Lower leg skin (tissue), 4 donors: ENCODE data around the gene DDX41. TPM values are rescaled to one million over a fixed set of nuclear protein-coding genes. Genes with fewer than 3 reads are reported as not detected.

ENCODE experiments used
- DNase-seq, 2 donors: peaks; one replicate each; pipeline ENCODE4 v3.0.0-alpha.2; 2019; ENCODE audit warnings: low spot score in 2 of 2
- H3K4me3 ChIP-seq: fragments of 200-600 bp; sonication (generic); 2 replicates; pipeline ENCODE4 v1.5.1; 2017; ENCODE audit warnings: mild to moderate bottlenecking, low read depth; ENCODE audit not compliant: poor library complexity, severe bottlenecking
- POLR2A ChIP-seq, 2 donors: fragments of 450-650 bp; IDR thresholded peaks; one replicate each; pipeline ENCODE4 v1.6.1; 2016 to 2017; ENCODE audit warnings: antibody characterized with exemption in 2 of 2, mild to moderate bottlenecking in 1 of 2, moderate library complexity in 1 of 2
- WGBS, 2 donors: methylation state at CpG; one replicate each; pipeline ENCODE4 v1.1.5; 2018; 5-methylcytosine and 5-hydroxymethylcytosine counted together
- intact Hi-C: fragments of 100-400 bp; cut with DNase I; formaldehyde crosslinking; loops from one replicate; pipeline ENCODE4 v1.15.0; 2023; ENCODE audit warnings: low total_unique reads
- total RNA-seq, 4 donors: library from RNA; depleted of rRNA; stranded (reverse); fragments of >200 nt; gene quantifications; one replicate each; pipeline ENCODE4 v1.1.0, GENCODE V29; 2016
- TF ChIP-seq, protein P1 (sequence below), 3 donors: fragments of 450-650 bp; IDR thresholded peaks; one replicate each; pipeline ENCODE4 v1.5.1; 2016; ENCODE audit warnings: antibody characterized with exemption in 3 of 3, mild to moderate bottlenecking in 3 of 3, moderate library complexity in 2 of 3

DDX41 gene
- total RNA-seq, 4 donors from 2014 or later, result 70.7 to 108 (median 88.6) TPM

DNA sequence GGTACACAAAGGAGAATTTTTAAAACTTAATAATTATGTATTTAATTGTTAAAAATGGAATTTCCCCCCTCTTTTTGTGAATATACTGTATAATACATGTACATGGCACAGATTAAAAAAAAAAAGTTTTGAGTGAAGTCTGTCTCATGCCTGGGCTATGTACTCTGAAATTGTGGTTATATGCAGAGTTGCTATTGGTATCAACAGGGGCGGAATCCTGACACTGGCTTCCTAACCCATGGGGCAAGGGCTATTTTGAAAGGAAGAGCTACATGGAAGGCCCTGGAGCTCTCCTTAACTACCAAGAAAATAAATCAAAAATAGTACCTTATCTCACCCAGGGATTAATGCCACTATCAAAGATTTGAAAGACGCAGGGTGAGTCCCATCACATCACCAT is 38.5 kb upstream of the DDX41 start:
- no peak overlapping the region for H3K4me3 ChIP-seq
- WGBS, 2 donors, result 93 to 96% methylated on average over 2 of the region's 2 CpGs
- no peak for DNase-seq
- intact Hi-C loops, result loop anchor here (5.0 kb wide), 1 partner anchor 577 kb away; the partner anchor contains the start of gene RMND5B
- TF ChIP-seq, protein P1, sequence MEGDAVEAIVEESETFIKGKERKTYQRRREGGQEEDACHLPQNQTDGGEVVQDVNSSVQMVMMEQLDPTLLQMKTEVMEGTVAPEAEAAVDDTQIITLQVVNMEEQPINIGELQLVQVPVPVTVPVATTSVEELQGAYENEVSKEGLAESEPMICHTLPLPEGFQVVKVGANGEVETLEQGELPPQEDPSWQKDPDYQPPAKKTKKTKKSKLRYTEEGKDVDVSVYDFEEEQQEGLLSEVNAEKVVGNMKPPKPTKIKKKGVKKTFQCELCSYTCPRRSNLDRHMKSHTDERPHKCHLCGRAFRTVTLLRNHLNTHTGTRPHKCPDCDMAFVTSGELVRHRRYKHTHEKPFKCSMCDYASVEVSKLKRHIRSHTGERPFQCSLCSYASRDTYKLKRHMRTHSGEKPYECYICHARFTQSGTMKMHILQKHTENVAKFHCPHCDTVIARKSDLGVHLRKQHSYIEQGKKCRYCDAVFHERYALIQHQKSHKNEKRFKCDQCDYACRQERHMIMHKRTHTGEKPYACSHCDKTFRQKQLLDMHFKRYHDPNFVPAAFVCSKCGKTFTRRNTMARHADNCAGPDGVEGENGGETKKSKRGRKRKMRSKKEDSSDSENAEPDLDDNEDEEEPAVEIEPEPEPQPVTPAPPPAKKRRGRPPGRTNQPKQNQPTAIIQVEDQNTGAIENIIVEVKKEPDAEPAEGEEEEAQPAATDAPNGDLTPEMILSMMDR (IDR thresholded peaks at IDR 0.05), result no peak
- no peak for TF ChIP-seq POLR2A (IDR thresholded peaks at IDR 0.05)

DNA sequence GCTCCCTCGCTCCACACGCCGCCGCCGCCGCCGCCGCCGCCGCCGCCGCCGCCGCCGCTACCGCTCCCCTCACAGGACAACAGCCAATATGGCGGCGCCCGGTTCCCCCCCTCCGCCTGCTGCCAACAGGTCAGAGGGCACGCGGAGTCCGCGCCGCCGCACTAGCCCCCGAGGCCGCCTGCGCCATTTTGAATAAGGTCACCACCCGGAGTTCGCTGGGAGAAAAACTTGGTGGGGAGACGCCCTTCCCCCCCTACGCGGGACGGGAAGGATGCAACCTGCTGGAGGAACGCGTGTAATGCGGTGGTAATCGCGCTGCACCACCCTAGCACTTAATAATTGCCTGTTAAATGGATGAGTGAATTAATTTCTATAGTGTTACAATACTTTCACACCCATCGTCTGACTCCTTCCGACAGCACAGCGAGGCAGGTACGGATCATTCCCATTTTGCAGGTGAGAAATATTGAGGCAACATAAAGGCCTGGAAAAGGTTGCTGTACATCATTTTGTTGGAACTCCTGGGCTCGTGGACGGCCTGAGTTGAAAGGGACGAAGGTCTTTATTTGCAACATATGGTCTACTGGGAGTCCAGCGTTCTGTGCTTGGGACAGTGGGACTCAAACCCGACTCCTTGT is 37.8 kb upstream of the DDX41 start, which contains the start of gene FAM193B:
TSS of gene FAM193B (minus strand) at position 90 of the 638 bp plus-strand sequence. CDS start 105 bp downstream, outside the sequence.
- TF ChIP-seq, protein P1 (IDR thresholded peaks at IDR 0.05), result no peak
- TF ChIP-seq POLR2A (IDR thresholded peaks at IDR 0.05), result no peak
- intact Hi-C loops, result loop anchor here (5.0 kb wide), 1 partner anchor 578 kb away; the partner anchor contains the start of gene RMND5B
- DNase-seq, result peak; percentile 90 to 99
- whole genome bisulfite sequencing, 2 donors, result 8 to 22% methylated on average over 20 to 47 of the region's 49 CpGs
- H3K4me3 ChIP-seq, result peak within 1 kb of the TSS; percentile 73

- intact Hi-C loops, result no loop called here
- peak overlapping the region; percentile 73 for H3K4me3 ChIP-seq
- WGBS, 2 donors, result 0 to 1% methylated on average over 35 to 37 of the region's 72 CpGs
- DNase-seq, result peak; percentile 30 to 92
- TF ChIP-seq, protein P1 (IDR thresholded peaks at IDR 0.05), result no peak
- TF ChIP-seq POLR2A (IDR thresholded peaks at IDR 0.05), result no peak
Observed at GRCh38 chr5:177553671-177554429, 37.1 kb upstream of the DDX41 start.

GRCh38 chr5:177552839-177553455 is 36.2 kb upstream of the DDX41 start:
- intact Hi-C loops, result no loop called here
- WGBS, 2 donors, result 34 to 42% methylated on average over 16 of the region's 16 CpGs
- H3K4me3 ChIP-seq, result peak overlapping the region; percentile 73
- TF ChIP-seq, protein P1 (IDR thresholded peaks at IDR 0.05), result no peak
- TF ChIP-seq POLR2A (IDR thresholded peaks at IDR 0.05), result no peak
- no peak for DNase-seq

DNA sequence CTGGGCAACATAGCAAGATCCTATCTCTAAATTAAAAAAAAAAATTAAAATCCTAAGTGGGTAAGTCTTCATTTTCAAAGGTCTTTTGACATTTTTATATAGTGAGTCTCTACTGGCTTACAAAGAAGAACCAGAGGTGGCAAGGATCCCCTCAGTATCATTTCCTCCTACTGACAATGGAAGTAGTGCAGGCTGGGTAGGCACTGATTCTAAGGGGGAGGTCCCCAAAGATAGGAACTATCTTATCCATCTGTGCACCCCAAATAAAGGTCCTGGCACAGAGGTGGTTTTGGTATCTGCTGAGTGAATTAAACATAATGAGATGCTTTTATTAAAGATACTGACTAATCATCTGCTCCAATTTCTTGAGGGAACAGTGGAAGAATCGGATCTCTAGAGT is 33.4 kb upstream of the DDX41 start:
- TF ChIP-seq, protein P1 (IDR thresholded peaks at IDR 0.05), result no peak
- no peak for TF ChIP-seq POLR2A (IDR thresholded peaks at IDR 0.05)
- intact Hi-C loops, result no loop called here
- WGBS, 2 donors, result 62 to 84% methylated on average over 1 of the region's 1 CpG
- DNase-seq, result no peak
- H3K4me3 ChIP-seq, result no peak overlapping the region
